CD4-positive, alpha-beta T cell treated with Interleukin-4 for 4 hours (primary cell): ENCODE data around the gene PPP1R36.
"Not testable (repeated sequence)": the region's sequence is repeated elsewhere in the genome, so short reads cannot be mapped to it uniquely, and the experiment has no call there.

Experiments used
- DNase-seq: peaks from one replicate; pipeline ENCODE4 v3.0.0-alpha.2; 2020

Gene PPP1R36

GRCh38 chr14:64617872-64618408 is 68.2 kb downstream of the PPP1R36 start:
- DNase-seq, result not testable (repeated sequence)

GRCh38 chr14:64620910-64621309 is 71.1 kb downstream of the PPP1R36 start:
- DNase-seq, result no peak

DNA sequence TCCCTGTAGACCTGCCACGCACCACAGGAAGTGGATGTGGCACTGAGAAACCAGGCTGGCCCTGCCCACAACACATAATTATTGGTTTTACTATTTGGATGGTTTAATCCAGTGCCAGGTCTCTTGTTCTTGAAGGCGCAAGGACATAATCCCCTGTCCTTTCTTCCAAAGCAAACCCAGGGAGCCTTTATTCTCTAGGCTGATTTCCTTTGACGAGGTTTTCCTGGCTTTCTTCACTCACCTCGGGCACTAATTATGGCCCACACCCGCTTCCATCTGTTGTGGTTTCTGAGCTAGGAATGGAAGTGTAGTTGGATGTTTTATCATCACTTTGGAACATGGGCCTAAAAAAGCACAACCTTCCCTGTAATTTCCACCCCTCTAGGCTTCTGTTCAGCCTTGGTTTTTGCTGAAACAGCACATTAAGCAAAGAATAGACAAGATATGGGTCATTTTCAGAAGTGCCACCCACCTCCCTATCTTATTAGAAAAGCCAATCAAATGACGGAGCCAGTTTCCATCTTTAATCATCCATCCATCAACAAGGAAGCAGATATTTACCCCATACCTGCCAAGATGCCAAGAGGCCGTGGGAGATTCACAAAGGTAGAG is 73.9 kb downstream of the PPP1R36 start:
- no peak for DNase-seq

GRCh38 chr14:64625386-64626232 is 75.8 kb downstream of the PPP1R36 start:
- no peak for DNase-seq

DNA sequence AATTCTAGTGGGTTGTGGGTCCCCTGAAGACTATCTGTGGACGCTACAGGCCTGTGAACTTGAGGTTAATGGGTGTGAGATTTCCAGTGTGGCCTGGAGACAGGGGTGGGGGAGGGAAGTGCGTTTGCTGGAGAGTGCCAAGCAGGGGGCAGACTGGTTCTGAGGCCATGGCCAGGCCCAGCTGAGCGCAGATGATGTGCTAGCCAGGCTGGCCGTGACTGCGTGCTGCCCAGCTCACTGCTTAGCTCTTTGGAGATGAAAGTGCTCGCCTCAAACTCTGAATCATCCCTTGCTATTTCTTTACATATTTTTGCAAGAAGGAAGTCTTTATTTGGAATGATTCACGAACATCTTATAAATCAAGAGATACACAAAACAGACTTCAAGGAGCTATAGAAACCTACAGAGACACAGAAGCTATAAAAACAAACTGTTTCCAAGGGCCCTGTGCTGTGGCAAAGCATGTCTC is 79.2 kb downstream of the PPP1R36 start:
- DNase-seq, result no peak

- DNase-seq, result no peak
Observed at GRCh38 chr14:64630778-64631177, 81.0 kb downstream of the PPP1R36 start.

DNA sequence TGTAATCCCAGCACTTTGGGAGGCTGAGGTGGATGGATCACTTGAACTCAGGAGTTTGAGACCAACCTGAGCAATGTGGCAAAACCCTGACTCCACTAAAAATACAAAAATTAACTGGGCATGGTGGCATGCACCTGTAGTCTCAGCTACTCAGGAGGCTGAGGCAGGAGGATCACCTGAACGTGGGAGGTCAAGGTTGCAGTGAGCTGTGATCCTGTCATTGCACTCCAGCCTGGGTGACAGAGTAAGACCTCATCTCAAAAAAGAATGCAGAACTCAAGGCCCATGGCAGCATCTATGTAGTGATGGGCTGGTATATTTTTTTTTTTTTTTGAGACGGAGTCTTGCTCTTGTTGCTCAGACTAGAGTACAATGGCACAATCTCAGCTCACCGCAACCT is 81.5 kb downstream of the PPP1R36 start:
- DNase-seq, result not testable (repeated sequence)

- DNase-seq, result no peak
Observed at GRCh38 chr14:64632056-64632455, 82.3 kb downstream of the PPP1R36 start.

DNA sequence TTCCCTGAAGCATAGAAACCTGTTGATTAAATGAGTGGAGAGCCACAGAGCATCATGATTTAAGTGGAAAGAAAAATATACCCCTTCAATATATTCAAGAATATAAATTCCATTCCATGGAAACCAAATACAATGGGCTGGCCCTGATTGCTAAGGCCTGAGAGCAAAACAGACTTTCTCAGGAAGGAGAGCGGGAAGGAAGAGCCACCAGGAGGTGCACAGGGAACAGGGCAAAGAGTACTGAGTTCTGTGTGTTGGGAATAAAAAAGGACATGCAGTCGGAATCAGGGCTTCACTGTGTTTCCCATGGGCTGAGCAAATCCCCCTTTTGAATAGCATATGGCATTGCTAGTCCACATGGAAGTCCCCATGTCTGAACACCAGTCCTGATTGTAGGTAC is 84.8 kb downstream of the PPP1R36 start:
- no peak for DNase-seq

DNA sequence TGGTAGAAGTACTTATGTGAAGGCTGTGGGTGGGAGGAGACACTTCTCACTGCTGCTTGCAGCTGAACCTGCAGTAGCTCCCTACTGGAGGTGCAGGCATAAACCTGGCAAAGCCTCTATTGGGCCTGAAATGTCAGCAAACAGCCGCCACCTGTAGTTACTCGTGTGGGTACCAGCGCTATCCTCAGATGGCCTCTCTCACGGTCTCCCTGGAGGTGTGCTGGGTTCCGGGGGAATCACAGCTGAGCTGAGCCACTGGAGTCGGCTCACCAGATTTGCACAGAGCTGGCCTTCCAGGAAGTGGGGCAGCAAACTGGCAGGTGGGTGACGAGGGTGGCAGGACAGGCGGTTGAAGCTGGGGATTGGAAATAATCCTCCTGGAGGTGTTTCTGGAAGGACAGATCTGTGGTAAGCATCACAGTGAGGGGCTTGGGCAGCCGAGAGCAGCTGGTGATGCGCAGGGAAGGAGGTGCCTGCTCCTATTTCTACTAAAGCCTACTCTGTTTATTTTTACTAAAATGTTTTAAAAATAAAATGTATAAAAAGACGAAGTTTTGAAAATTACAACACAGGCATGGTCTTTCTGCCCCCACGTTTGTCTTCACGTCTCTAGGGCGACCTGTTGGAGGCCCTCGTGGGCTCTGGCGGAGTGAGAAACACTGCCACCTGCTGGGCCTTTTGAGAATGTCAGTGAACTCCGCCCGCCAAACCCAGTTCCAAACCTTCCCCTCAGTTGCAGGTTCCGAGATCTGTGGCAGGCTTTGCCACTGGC is 86.6 kb downstream of the PPP1R36 start:
- peak; percentile 68 for DNase-seq

GRCh38 chr14:64636980-64637429 is 87.2 kb downstream of the PPP1R36 start:
- no peak for DNase-seq

GRCh38 chr14:64637735-64638473 is 88.1 kb downstream of the PPP1R36 start:
- no peak for DNase-seq

- no peak for DNase-seq
Observed at GRCh38 chr14:64638625-64639024, 88.9 kb downstream of the PPP1R36 start.
